BJ (cell line): ENCODE data around the gene CTNNAL1. TPM values are rescaled to one million over a fixed set of nuclear protein-coding genes. Genes with fewer than 3 reads are reported as not detected.
"Not testable (repeated sequence)": the region's sequence is repeated elsewhere in the genome, so short reads cannot be mapped to it uniquely, and the experiment has no call there.

Experiments
- CTCF ChIA-PET: fragments of 350-600 bp; formaldehyde crosslinking; extraction: SDS; loops from one replicate; lab custom pipeline; 2021; ENCODE audit warnings: antibody characterized with exemption, inconsistent platforms; lab: Yijun Ruan, JAX
- POLR2A ChIA-PET: fragments of 300-600 bp; sonication (Branson Sonifier 250); formaldehyde crosslinking; extraction: SDS; loops from one replicate; lab custom pipeline; 2021; ENCODE audit warnings: antibody characterized with exemption; lab: Charles Lee
- DNase-seq: peaks from one replicate; pipeline ENCODE4 v3.0.0-alpha.2; 2011; ENCODE audit warnings: low read depth
- H3K27me3 ChIP-seq: 2 replicates; pipeline ENCODE4 v1.6.0; 2011; ENCODE audit warnings: low read length; ENCODE audit not compliant: control insufficient read depth, insufficient read depth
- H3K36me3 ChIP-seq: 2 replicates; pipeline ENCODE4 v1.5.1; 2011; ENCODE audit warnings: low read length; ENCODE audit not compliant: control insufficient read depth, insufficient read depth
- H3K4me3 ChIP-seq: 2 replicates; pipeline ENCODE4 v1.5.1; 2011; ENCODE audit warnings: low read depth, mild to moderate bottlenecking, control low read depth, low read length
- polyA plus RNA-seq: library from polyadenylated mRNA; depleted of rRNA; stranded (reverse); fragments of >200 nt; gene quantifications from 2 replicates; pipeline ENCODE4 v1.2.3, GENCODE V29; 2011
- TF ChIP-seq, protein P1 (sequence below): IDR thresholded peaks from 2 replicates; pipeline ENCODE4 v1.5.1; 2011; ENCODE audit warnings: low read depth, mild to moderate bottlenecking, control low read depth, inconsistent platforms, low read length, moderate library complexity; ENCODE audit not compliant: insufficient read depth

The CTNNAL1 gene
- polyA plus RNA-seq, 1 experiment: 32.6 TPM

GRCh38 chr9:108904161-108904560 is 109.1 kb downstream of the CTNNAL1 start:
- H3K36me3 ChIP-seq: peaks cover 16% of the 10 kb centered on the region
- TF ChIP-seq, protein P1, sequence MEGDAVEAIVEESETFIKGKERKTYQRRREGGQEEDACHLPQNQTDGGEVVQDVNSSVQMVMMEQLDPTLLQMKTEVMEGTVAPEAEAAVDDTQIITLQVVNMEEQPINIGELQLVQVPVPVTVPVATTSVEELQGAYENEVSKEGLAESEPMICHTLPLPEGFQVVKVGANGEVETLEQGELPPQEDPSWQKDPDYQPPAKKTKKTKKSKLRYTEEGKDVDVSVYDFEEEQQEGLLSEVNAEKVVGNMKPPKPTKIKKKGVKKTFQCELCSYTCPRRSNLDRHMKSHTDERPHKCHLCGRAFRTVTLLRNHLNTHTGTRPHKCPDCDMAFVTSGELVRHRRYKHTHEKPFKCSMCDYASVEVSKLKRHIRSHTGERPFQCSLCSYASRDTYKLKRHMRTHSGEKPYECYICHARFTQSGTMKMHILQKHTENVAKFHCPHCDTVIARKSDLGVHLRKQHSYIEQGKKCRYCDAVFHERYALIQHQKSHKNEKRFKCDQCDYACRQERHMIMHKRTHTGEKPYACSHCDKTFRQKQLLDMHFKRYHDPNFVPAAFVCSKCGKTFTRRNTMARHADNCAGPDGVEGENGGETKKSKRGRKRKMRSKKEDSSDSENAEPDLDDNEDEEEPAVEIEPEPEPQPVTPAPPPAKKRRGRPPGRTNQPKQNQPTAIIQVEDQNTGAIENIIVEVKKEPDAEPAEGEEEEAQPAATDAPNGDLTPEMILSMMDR: no peak
- POLR2A ChIA-PET: interaction anchor here (0.6 kb wide), 1 partner anchor 21 kb away, joined by 10 read pairs; no protein-coding TSS in a partner anchor
- no peaks in the 10 kb centered on the region for H3K27me3 ChIP-seq
- DNase-seq: no peak
- H3K4me3 ChIP-seq: no peak overlapping the region
- CTCF ChIA-PET: interaction anchor here (1.1 kb wide), 1 partner anchor 16 kb away, joined by 3 read pairs; no protein-coding TSS in a partner anchor

GRCh38 chr9:108903420-108904103 is 109.7 kb downstream of the CTNNAL1 start:
- peaks cover 14% of the 10 kb centered on the region for H3K36me3 ChIP-seq
- H3K4me3 ChIP-seq: no peak overlapping the region
- TF ChIP-seq, protein P1: no peak
- DNase-seq: no peak
- POLR2A ChIA-PET: no interaction called here
- H3K27me3 ChIP-seq: no peaks in the 10 kb centered on the region
- CTCF ChIA-PET: interaction anchor here (1.1 kb wide), 1 partner anchor 17 kb away, joined by 3 read pairs; no protein-coding TSS in a partner anchor

GRCh38 chr9:108900176-108900575 is 113.1 kb downstream of the CTNNAL1 start:
- DNase-seq: no peak
- TF ChIP-seq, protein P1: no peak
- Histone ChIP-seq H3K4me3 (no peak overlapping the region), H3K36me3 (peaks cover 9% of the 10 kb centered on the region), H3K27me3 (no peaks in the 10 kb centered on the region)
- ChIA-PET CTCF (interaction anchor here (0.6 kb wide), 3 partner anchors 65 to 1558 kb away, joined by 3 read pairs; no protein-coding TSS in a partner anchor), POLR2A (no interaction called here)

- H3K4me3 ChIP-seq, POLR2A ChIA-PET, DNase-seq, H3K27me3 ChIP-seq: not testable (repeated sequence)
- CTCF ChIA-PET: interaction anchor here (0.6 kb wide), 2 partner anchors 63 to 1557 kb away, joined by 3 read pairs; no protein-coding TSS in a partner anchor
- H3K36me3 ChIP-seq: peaks cover 10% of the 10 kb centered on the region
These were observed 114.1 kb downstream of the CTNNAL1 start for GRCh38 chr9:108899023-108899695.

- DNase-seq: no peak
- CTCF ChIA-PET: interaction anchor here (2.1 kb wide), 1 partner anchor 9 kb away, joined by 7 read pairs; no protein-coding TSS in a partner anchor
- POLR2A ChIA-PET: no interaction called here
- TF ChIP-seq, protein P1: no peak
- Histone ChIP-seq H3K36me3 (peaks cover 10% of the 10 kb centered on the region), H3K27me3 (no peaks in the 10 kb centered on the region), H3K4me3 (no peak overlapping the region)
These were observed 115.8 kb downstream of the CTNNAL1 start for GRCh38 chr9:108897324-108898096.
